PC-9 (cell line): Measurements from ENCODE around the gene ACER2.

ENCODE experiments used
- EZH2 ChIP-seq: fragments of 200-600 bp; sonication (generic); IDR thresholded peaks from 2 replicates; pipeline ENCODE4 v1.8.0; 2017; ENCODE audit warnings: antibody characterized with exemption, low read depth
- TF ChIP-seq, protein P1 (sequence below): fragments of 200-600 bp; sonication (generic); conservative IDR thresholded peaks from 2 replicates; pipeline ENCODE4 v1.6.1; 2017; ENCODE audit warnings: mixed run types, antibody characterized with exemption, mild to moderate bottlenecking, moderate library complexity

DNA sequence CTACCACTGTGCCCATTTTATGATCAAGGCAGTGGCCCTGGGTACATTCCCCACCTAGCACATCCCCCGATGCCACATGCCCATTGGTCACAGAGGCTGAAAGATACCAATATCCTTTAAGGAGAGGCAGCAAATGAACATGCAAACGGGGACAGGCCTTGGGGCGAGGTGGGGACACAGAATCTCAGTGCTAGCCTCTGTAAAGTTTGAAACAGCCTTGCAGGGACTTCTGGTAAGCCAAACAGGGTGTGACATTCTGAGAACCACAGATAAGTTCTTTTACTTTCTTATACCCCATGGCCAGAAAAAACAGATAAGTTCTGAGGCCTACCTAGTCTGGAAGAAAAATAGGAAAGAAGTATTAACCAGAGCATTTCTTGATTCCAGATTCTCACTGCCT is 60.5 kb downstream of the ACER2 start:
- TF ChIP-seq, protein P1, sequence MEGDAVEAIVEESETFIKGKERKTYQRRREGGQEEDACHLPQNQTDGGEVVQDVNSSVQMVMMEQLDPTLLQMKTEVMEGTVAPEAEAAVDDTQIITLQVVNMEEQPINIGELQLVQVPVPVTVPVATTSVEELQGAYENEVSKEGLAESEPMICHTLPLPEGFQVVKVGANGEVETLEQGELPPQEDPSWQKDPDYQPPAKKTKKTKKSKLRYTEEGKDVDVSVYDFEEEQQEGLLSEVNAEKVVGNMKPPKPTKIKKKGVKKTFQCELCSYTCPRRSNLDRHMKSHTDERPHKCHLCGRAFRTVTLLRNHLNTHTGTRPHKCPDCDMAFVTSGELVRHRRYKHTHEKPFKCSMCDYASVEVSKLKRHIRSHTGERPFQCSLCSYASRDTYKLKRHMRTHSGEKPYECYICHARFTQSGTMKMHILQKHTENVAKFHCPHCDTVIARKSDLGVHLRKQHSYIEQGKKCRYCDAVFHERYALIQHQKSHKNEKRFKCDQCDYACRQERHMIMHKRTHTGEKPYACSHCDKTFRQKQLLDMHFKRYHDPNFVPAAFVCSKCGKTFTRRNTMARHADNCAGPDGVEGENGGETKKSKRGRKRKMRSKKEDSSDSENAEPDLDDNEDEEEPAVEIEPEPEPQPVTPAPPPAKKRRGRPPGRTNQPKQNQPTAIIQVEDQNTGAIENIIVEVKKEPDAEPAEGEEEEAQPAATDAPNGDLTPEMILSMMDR, result no peak
- no peak for TF ChIP-seq EZH2
